Measurements from ENCODE around the gene LMAN2L.

The LMAN2L gene

DNA sequence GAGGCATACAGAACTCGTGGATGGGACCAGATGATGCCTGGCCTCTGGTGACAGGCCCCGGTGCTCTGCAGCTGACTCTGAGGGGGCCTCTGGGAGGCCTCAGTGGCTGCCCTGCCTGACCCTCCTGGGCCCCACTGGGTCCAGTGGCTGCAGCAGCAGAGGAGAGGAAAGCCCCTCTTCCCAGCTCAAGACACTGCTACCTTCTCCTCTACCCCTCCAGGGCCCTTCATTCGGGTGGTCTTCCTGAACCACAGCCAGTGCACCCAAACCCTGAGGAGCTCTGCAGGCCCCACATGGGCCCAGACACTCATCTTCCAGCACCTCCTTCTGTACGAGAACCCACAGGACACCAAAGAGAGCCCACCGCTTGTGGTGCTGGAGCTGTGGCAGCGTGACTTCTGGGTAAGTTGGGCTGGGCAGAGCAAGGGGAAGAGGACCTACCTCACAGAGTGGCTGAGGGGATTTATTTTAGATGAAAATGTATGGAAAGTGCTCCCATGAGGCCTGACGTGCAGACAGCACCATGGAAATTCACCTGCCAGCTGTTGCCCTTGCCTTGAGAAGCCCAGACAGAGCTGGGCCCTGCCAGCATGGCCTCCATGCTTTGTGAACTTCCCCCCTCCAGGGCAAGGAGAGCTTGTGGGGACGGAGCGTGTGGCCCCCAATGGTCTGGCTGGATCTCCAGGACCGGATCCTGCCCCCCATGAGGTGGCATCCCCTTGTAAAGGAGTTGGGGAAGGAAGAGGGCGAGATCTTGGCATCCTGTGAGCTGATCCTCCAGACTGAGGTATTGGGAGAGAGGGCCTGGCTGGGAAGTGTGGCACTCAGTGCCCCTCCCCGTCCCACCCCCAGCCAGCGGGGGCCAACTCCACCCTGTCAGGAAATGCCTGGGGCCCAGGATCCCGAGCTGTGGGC is 46.3 kb downstream of the LMAN2L start:
- ChIA-PET POLR2A (no interaction called here), CTCF (interaction anchor here (1.7 kb wide), 1 partner anchor 108 kb away, joined by 4 read pairs; no protein-coding TSS in a partner anchor)
- no peak overlapping the region for H3K27ac ChIP-seq (ENCODE audit: insufficient read depth in 1 of 2, low read depth in 1 of 2, low read length in 2 of 2, poor library complexity in 1 of 2, severe bottlenecking in 2 of 2)
- WGBS (ENCODE audit: insufficient coverage), result 57% methylated on average over 11 of the region's 14 CpGs
- no peaks in the 10 kb centered on the region for H3K9me3 ChIP-seq (ENCODE audit: control extremely low read depth in 1 of 5, control insufficient read depth in 4 of 5, insufficient read depth in 2 of 5, low read depth in 1 of 5, low read length in 4 of 5)
- peaks cover 0 to 19% (median 11%) of the 10 kb centered on the region in 4 experiments for H3K4me1 ChIP-seq (ENCODE audit: control extremely low read depth in 1 of 4, control insufficient read depth in 4 of 4, insufficient read depth in 4 of 4, low read length in 3 of 4)
- DNase-seq, result peak in 1 of 3 donors; percentile 11
- H3K36me3 ChIP-seq (ENCODE audit: control insufficient read depth in 4 of 4, insufficient read depth in 4 of 4, low read length in 3 of 4), result no peaks in the 10 kb centered on the region
- no peaks in the 10 kb centered on the region for H3K27me3 ChIP-seq (replicated peaks in 2 of 5; ENCODE audit: control insufficient read depth in 4 of 5, insufficient read depth in 5 of 5, low read length in 4 of 5)
- H3K4me3 ChIP-seq (ENCODE audit: control insufficient read depth in 1 of 7, extremely low read depth in 1 of 7, insufficient read depth in 4 of 7, low read depth in 2 of 7, low read length in 6 of 7), result no peak overlapping the region

DNA sequence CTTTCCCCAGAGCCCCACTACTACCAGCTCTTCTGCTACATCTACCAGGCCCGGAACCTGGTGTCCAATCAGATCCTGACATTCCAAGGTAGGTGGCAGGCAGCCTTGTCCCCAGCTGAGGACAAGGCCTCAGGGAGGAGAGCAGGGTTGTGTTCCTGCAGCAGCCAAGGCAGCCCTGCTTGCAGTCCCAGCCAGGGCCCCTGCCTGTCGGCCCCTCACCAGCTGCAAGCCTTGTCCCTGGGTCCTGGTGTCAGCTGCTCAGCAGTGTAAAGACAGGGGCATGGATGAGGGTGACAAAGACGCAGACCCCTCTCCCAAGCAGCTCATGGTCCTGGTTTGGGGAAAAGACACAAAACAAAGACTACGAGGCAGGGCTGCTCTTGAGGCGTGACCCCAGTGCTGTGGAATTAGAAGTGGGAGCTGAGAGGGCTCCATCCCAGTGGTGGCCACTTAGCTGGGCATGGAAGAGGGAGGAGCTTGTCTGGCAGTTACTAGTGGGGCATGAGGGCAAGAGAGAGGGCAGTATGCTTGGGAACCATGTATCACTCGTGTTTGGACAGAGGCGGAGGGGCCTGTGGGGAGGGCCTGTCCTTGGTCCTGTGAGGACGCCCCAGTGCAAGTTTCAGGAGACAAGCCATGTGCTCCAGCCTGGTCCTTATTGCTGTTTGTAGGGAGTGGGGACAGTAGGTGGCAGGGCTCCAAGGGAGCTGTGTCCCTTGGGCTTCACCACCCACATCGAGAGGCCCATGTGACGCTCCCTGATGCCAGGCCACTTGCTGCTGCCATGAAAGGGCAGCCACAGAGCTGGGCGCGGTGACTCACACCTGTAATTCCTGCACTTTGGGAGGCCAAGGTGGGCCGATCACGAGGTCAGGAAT is 47.5 kb downstream of the LMAN2L start:
- DNase-seq, result no peak
- Histone ChIP-seq H3K36me3 (ENCODE audit: control insufficient read depth in 4 of 4, insufficient read depth in 4 of 4, low read length in 3 of 4) (no peaks in the 10 kb centered on the region), H3K4me3 (ENCODE audit: control insufficient read depth in 1 of 7, extremely low read depth in 1 of 7, insufficient read depth in 4 of 7, low read depth in 2 of 7, low read length in 6 of 7) (no peak overlapping the region), H3K27me3 (replicated peaks in 2 of 5; ENCODE audit: control insufficient read depth in 4 of 5, insufficient read depth in 5 of 5, low read length in 4 of 5) (no peaks in the 10 kb centered on the region), H3K4me1 (ENCODE audit: control extremely low read depth in 1 of 4, control insufficient read depth in 4 of 4, insufficient read depth in 4 of 4, low read length in 3 of 4) (peaks cover 0 to 21% (median 11%) of the 10 kb centered on the region in 4 experiments), H3K9me3 (ENCODE audit: control extremely low read depth in 1 of 5, control insufficient read depth in 4 of 5, insufficient read depth in 2 of 5, low read depth in 1 of 5, low read length in 4 of 5) (no peaks in the 10 kb centered on the region), H3K27ac (ENCODE audit: insufficient read depth in 1 of 2, low read depth in 1 of 2, low read length in 2 of 2, poor library complexity in 1 of 2, severe bottlenecking in 2 of 2) (no peak overlapping the region)
- ChIA-PET CTCF (interaction anchor here (0.8 to 1.7 kb wide), 2 partner anchors 55 to 109 kb away, joined by 3 to 4 read pairs; no protein-coding TSS in a partner anchor), POLR2A (no interaction called here)
- 98% methylated on average over 9 of the region's 14 CpGs for WGBS (ENCODE audit: insufficient coverage)

DNA sequence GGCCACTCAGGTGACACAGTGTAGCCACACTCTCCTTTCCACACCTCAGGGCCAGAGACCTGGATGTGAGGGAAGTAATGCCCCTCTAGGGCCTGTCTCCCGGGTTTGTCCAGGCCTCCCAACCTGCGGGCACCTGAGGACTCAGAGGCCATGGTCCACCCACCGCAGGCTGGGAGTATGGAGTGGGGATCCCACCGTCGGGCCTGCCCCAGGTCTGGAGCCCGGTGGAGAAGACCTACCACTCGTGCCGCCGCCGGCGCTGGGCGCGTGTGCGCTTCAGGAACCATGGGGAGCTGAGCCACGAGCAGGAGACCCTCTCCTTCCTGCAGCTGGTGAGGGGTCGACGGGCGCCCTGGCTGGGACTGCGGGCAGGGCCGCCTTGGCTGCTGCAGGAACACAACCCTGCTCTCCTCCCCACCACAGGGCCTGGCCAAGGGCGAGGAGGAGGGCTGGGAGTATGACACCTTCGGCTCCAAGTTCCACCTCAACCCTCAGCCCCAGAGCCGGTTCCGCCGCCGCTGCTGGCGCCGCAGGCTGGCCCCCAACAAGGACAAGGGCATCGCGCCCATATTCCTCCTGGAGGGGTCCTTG is 48.7 kb downstream of the LMAN2L start:
- Histone ChIP-seq H3K27me3 (replicated peaks in 2 of 5; ENCODE audit: control insufficient read depth in 4 of 5, insufficient read depth in 5 of 5, low read length in 4 of 5) (no peaks in the 10 kb centered on the region), H3K36me3 (ENCODE audit: control insufficient read depth in 4 of 4, insufficient read depth in 4 of 4, low read length in 3 of 4) (no peaks in the 10 kb centered on the region), H3K9me3 (ENCODE audit: control extremely low read depth in 1 of 5, control insufficient read depth in 4 of 5, insufficient read depth in 2 of 5, low read depth in 1 of 5, low read length in 4 of 5) (no peaks in the 10 kb centered on the region), H3K27ac (ENCODE audit: insufficient read depth in 1 of 2, low read depth in 1 of 2, low read length in 2 of 2, poor library complexity in 1 of 2, severe bottlenecking in 2 of 2) (no peak overlapping the region), H3K4me3 (ENCODE audit: control insufficient read depth in 1 of 7, extremely low read depth in 1 of 7, insufficient read depth in 4 of 7, low read depth in 2 of 7, low read length in 6 of 7) (no peak overlapping the region), H3K4me1 (ENCODE audit: control extremely low read depth in 1 of 4, control insufficient read depth in 4 of 4, insufficient read depth in 4 of 4, low read length in 3 of 4) (peaks cover 0 to 21% (median 11%) of the 10 kb centered on the region in 4 experiments)
- no peak for DNase-seq
- ChIA-PET POLR2A (no interaction called here), CTCF (no interaction called here)
- WGBS (ENCODE audit: insufficient coverage), result 96% methylated on average over 13 of the region's 30 CpGs

DNA sequence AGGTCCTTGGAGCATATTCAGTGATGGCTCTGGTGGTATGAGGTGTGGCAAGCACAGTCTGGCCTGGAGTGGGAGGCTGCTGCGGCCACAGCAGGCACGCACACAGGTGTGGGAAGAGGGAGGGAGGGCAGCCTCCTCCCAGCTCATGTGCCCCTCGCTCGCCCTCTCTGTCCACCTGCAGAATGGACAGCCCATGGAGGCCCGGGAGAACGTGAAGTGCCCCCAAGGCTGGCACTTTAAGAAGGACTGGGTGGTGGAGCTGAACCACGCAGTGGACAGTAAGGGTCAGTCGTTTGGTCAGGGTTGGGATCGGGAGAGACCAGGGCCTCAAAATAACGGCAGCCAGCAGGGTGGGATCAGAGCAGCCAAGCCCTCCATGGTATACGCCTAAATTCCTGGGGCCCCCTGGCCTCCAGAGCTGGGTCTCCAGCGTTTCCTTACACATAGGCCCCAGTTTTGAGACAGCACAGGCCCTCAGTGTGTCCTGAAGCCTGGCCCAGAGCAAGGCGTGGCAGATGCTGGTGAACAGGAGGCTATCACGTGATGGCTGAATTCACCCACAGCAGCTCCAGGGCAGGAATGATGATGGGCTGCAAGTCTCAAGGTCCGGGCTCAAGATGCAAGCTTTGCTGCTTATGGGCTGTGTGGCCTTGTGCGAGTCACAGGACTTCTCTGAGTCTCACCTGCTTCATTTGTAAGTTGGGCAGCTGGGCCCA is 49.4 kb downstream of the LMAN2L start:
- CTCF ChIA-PET, result no interaction called here
- POLR2A ChIA-PET, result no interaction called here
- 98% methylated on average over 16 of the region's 16 CpGs for WGBS (ENCODE audit: insufficient coverage)

DNA sequence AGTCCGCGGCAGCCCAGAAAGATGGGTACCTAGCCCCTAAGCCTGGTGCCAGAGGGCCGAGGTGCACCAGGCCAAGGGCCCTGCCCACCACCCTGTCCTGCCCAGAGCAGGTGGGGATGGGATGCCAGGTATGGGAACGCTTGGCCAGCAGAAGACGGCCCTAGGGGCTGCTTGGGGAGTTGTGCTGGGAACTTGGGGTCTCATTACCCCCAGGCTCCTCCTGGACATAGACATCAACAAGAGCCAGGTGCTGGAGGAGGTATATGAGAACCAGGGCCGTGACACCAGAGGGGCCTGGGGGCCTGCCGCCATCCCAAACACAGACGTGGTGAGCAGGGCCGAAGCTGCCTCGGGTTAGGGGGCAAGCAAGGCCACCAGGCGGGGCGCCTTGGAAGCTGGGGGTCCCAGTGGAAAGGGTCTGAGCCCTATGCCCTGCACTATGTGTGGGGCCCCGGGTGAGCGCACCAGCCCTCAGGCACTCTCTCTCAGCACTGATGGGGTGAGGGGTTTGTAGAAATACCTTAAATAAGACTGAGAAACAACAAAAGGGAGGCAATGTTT is 50.4 kb downstream of the LMAN2L start:
- POLR2A ChIA-PET, result no interaction called here
- WGBS (ENCODE audit: insufficient coverage), result 98% methylated on average over 12 of the region's 14 CpGs
- H3K36me3 ChIP-seq (ENCODE audit: control insufficient read depth in 4 of 4, insufficient read depth in 4 of 4, low read length in 3 of 4), result no peaks in the 10 kb centered on the region
- H3K27me3 ChIP-seq (replicated peaks in 2 of 5; ENCODE audit: control insufficient read depth in 4 of 5, insufficient read depth in 5 of 5, low read length in 4 of 5), result no peaks in the 10 kb centered on the region
- no peak overlapping the region for H3K27ac ChIP-seq (ENCODE audit: insufficient read depth in 1 of 2, low read depth in 1 of 2, low read length in 2 of 2, poor library complexity in 1 of 2, severe bottlenecking in 2 of 2)
- CTCF ChIA-PET, result no interaction called here
- no peak for DNase-seq
- no peak overlapping the region for H3K4me3 ChIP-seq (ENCODE audit: control insufficient read depth in 1 of 7, extremely low read depth in 1 of 7, insufficient read depth in 4 of 7, low read depth in 2 of 7, low read length in 6 of 7)
- H3K4me1 ChIP-seq (ENCODE audit: control extremely low read depth in 1 of 4, control insufficient read depth in 4 of 4, insufficient read depth in 4 of 4, low read length in 3 of 4), result peaks cover 0 to 14% (median 7%) of the 10 kb centered on the region in 4 experiments
- H3K9me3 ChIP-seq (ENCODE audit: control extremely low read depth in 1 of 5, control insufficient read depth in 4 of 5, insufficient read depth in 2 of 5, low read depth in 1 of 5, low read length in 4 of 5), result no peaks in the 10 kb centered on the region

More for the DNA sequence above, 49.4 kb downstream of the LMAN2L start:
- no peaks in the 10 kb centered on the region for H3K36me3 ChIP-seq (ENCODE audit: control insufficient read depth in 4 of 4, insufficient read depth in 4 of 4, low read length in 3 of 4)
- H3K4me1 ChIP-seq (ENCODE audit: control extremely low read depth in 1 of 4, control insufficient read depth in 4 of 4, insufficient read depth in 4 of 4, low read length in 3 of 4), result peaks cover 0 to 21% (median 11%) of the 10 kb centered on the region in 4 experiments
- no peaks in the 10 kb centered on the region for H3K9me3 ChIP-seq (ENCODE audit: control extremely low read depth in 1 of 5, control insufficient read depth in 4 of 5, insufficient read depth in 2 of 5, low read depth in 1 of 5, low read length in 4 of 5)
- no peak overlapping the region for H3K27ac ChIP-seq (ENCODE audit: insufficient read depth in 1 of 2, low read depth in 1 of 2, low read length in 2 of 2, poor library complexity in 1 of 2, severe bottlenecking in 2 of 2)
- no peak for DNase-seq
- H3K27me3 ChIP-seq (replicated peaks in 2 of 5; ENCODE audit: control insufficient read depth in 4 of 5, insufficient read depth in 5 of 5, low read length in 4 of 5), result no peaks in the 10 kb centered on the region
- no peak overlapping the region for H3K4me3 ChIP-seq (ENCODE audit: control insufficient read depth in 1 of 7, extremely low read depth in 1 of 7, insufficient read depth in 4 of 7, low read depth in 2 of 7, low read length in 6 of 7)

DNA sequence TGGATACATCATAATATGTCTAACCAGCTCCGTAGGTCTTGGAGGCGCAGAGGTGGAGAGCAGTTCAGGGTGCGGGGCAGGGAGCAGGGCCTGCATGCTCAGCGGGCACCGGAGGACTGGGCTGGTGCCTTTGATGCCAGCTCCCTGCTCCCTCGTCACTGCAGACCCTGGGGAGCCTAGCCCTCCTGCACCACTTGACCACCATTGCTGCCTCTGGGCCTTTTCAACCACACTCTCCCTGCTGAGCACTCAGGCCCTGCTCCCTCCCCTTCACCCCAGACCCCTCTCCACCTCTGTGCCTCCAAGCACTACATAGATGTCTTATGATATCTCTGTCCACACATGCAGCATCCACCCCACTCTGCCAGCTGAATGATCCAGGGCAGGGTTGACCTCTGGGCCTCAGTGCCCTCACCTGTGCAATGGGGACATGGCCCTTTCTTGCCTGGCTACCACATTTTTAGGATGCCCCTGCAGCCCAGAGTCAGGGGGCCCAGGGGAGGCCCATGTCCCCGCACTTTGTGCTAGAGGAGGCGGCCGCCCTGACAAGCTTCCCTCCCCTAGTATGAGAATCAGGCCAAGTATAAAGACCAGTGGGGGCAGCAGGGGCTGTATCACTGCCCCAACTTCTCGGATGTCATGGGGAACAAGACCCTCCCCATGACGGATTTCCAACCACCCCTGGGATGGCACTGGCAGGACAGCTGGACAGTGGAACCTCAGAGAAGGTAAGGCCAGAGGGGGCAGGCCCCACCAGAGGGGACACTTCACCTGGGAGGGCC is 51.0 kb downstream of the LMAN2L start:
- Histone ChIP-seq H3K9me3 (ENCODE audit: control extremely low read depth in 1 of 5, control insufficient read depth in 4 of 5, insufficient read depth in 2 of 5, low read depth in 1 of 5, low read length in 4 of 5) (no peaks in the 10 kb centered on the region), H3K36me3 (ENCODE audit: control insufficient read depth in 4 of 4, insufficient read depth in 4 of 4, low read length in 3 of 4) (no peaks in the 10 kb centered on the region), H3K27me3 (replicated peaks in 2 of 5; ENCODE audit: control insufficient read depth in 4 of 5, insufficient read depth in 5 of 5, low read length in 4 of 5) (no peaks in the 10 kb centered on the region), H3K4me3 (ENCODE audit: control insufficient read depth in 1 of 7, extremely low read depth in 1 of 7, insufficient read depth in 4 of 7, low read depth in 2 of 7, low read length in 6 of 7) (no peak overlapping the region), H3K4me1 (ENCODE audit: control extremely low read depth in 1 of 4, control insufficient read depth in 4 of 4, insufficient read depth in 4 of 4, low read length in 3 of 4) (peaks cover 0 to 7% (median 2%) of the 10 kb centered on the region in 4 experiments), H3K27ac (ENCODE audit: insufficient read depth in 1 of 2, low read depth in 1 of 2, low read length in 2 of 2, poor library complexity in 1 of 2, severe bottlenecking in 2 of 2) (no peak overlapping the region)
- WGBS (ENCODE audit: insufficient coverage), result 97% methylated on average over 8 of the region's 11 CpGs
- CTCF ChIA-PET, result no interaction called here
- POLR2A ChIA-PET, result no interaction called here
- no peak for DNase-seq

Data from common myeloid progenitor, CD34-positive (primary cell).